Measurements from ENCODE around the gene ASS1.

DNA sequence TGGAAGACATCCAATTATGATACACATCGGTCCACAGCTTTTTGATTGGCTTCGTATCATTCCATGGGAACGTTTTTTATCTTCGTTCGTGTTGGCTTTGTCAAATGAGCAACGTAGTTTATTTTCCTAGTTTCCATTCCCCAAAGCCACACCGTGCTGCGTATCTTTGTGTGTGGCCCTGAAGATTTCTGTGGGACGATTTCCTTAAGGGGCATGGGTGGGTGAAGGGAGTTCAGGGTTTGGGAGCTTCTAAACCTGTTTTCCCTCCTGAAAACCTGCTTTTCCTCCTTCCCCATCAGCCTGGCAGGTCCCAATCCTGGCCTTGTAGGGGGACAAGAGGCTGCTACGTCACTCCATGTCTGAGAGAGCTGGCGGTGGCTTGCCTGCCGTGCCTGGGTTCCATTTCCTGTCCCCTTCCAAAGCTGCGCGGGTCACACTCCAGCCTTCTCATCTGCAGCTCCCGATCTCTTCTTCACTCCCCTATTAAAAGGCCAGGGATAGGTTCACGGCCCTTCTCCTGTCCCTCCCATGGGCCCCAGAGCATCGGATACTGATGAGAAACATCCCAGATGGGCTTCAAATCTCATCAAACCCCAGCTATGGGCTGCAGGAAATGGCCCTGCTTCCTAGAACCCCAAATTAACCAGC, 23.5 kb upstream of the ASS1 start:
- TF ChIP-seq, protein P1, sequence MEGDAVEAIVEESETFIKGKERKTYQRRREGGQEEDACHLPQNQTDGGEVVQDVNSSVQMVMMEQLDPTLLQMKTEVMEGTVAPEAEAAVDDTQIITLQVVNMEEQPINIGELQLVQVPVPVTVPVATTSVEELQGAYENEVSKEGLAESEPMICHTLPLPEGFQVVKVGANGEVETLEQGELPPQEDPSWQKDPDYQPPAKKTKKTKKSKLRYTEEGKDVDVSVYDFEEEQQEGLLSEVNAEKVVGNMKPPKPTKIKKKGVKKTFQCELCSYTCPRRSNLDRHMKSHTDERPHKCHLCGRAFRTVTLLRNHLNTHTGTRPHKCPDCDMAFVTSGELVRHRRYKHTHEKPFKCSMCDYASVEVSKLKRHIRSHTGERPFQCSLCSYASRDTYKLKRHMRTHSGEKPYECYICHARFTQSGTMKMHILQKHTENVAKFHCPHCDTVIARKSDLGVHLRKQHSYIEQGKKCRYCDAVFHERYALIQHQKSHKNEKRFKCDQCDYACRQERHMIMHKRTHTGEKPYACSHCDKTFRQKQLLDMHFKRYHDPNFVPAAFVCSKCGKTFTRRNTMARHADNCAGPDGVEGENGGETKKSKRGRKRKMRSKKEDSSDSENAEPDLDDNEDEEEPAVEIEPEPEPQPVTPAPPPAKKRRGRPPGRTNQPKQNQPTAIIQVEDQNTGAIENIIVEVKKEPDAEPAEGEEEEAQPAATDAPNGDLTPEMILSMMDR (IDR thresholded peaks at IDR 0.05; ENCODE audit: insufficient read depth, low read length, poor library complexity, severe bottlenecking), result no peak
- no peak for TF ChIP-seq EZH2phosphoT487 (conservative IDR thresholded peaks at IDR 0.05; ENCODE audit: low read length)

All from SU-DHL-6 (cell line).